CD4-positive, alpha-beta T cell (primary cell): ENCODE data around the gene LPP. TPM values are rescaled to one million over a fixed set of nuclear protein-coding genes. Genes with fewer than 3 reads are reported as not detected.

Experiments used
- ATAC-seq: fragments of 200-7000 bp; cut with Tn5 transposase; one replicate; pipeline ENCODE4 v1.10.0; 2022; ENCODE audit warnings: mild to moderate bottlenecking; ENCODE audit not compliant: poor library complexity
- CTCF ChIA-PET: fragments of 350-600 bp; sonication (Branson Sonifier 250); formaldehyde crosslinking; loops from one replicate; lab custom pipeline; 2021; ENCODE audit warnings: antibody characterized with exemption, inconsistent platforms; lab: Charles Lee
- POLR2A ChIA-PET: fragments of 350-600 bp; sonication (Branson Sonifier 250); formaldehyde crosslinking; loops from one replicate; lab custom pipeline; 2021; ENCODE audit warnings: antibody characterized with exemption, inconsistent platforms; lab: Charles Lee
- DNase-seq, 14 experiments: peaks; one replicate each; pipeline ENCODE4 v3.0.0-alpha.2; 2013 to 2020; ENCODE audit warnings: mixed read lengths in 2 of 14
- H3K27ac ChIP-seq, 2 donors: one replicate each; pipeline versions ENCODE4 v1.5.1 to v1.7.0; 2013; ENCODE audit warnings: low read length in 2 of 2, low read depth in 1 of 2, mild to moderate bottlenecking in 1 of 2
- H3K27me3 ChIP-seq, 2 experiments: 1 replicate in 1 of 2; 2 replicates in 1 of 2; pipeline versions ENCODE4 v1.6.1 to v1.7.0; 2013; ENCODE audit warnings: low read length in 2 of 2, control low read depth in 1 of 2, mild to moderate bottlenecking in 1 of 2, moderate library complexity in 1 of 2; ENCODE audit not compliant: insufficient read depth in 2 of 2, control insufficient read depth in 1 of 2
- H3K36me3 ChIP-seq: one replicate; pipeline ENCODE4 v1.6.1; 2013; ENCODE audit warnings: low read length, control low read depth; ENCODE audit not compliant: insufficient read depth
- H3K4me1 ChIP-seq: one replicate; pipeline ENCODE4 v1.6.1; 2013; ENCODE audit warnings: low read length, control low read depth; ENCODE audit not compliant: insufficient read depth
- H3K4me3 ChIP-seq: one replicate; pipeline ENCODE4 v1.5.1; 2013; ENCODE audit warnings: mild to moderate bottlenecking, low read length, moderate library complexity
- H3K9me3 ChIP-seq, 2 experiments: 1 replicate in 1 of 2; 2 replicates in 1 of 2; pipeline versions ENCODE4 v1.6.1 to v1.7.0; 2013; ENCODE audit warnings: low read length in 2 of 2, mild to moderate bottlenecking in 2 of 2, control low read depth in 1 of 2, moderate library complexity in 1 of 2; ENCODE audit not compliant: control insufficient read depth in 1 of 2, insufficient read depth in 1 of 2
- H3K27ac Mint-ChIP-seq: one replicate; pipeline ENCODE4 v1.8.0; 2020; ENCODE audit warnings: mixed read lengths
- H3K27me3 Mint-ChIP-seq: one replicate; pipeline ENCODE4 v1.8.0; 2021; ENCODE audit warnings: mixed read lengths
- H3K36me3 Mint-ChIP-seq: one replicate; pipeline ENCODE4 v1.8.0; 2021; ENCODE audit warnings: low read depth, mixed read lengths
- H3K4me1 Mint-ChIP-seq: one replicate; pipeline ENCODE4 v1.8.0; 2021; ENCODE audit warnings: low read depth, mixed read lengths
- H3K4me3 Mint-ChIP-seq: one replicate; pipeline ENCODE4 v1.8.0; 2020; ENCODE audit warnings: mild to moderate bottlenecking, mixed read lengths
- H3K9me3 Mint-ChIP-seq: one replicate; pipeline ENCODE4 v1.8.0; 2020; ENCODE audit warnings: mixed read lengths
- CTCF ChIP-seq: fragments of 200-600 bp; IDR thresholded peaks from one replicate; pipeline ENCODE4 v1.8.0; 2022; ENCODE audit warnings: antibody characterized with exemption, mild to moderate bottlenecking
- intact Hi-C, 2 experiments: fragments of 100-400 bp; cut with DNase I in 1 of 2; cut with micrococcal nuclease in 1 of 2; formaldehyde crosslinking; loops; one replicate each; pipeline versions ENCODE4 v1.15.1 to v1.9.0; 2023 to 2025; cut with DNase I, micrococcal nuclease
- total RNA-seq, 174 experiments: library from RNA in 2 of 174; stranded (reverse) in 2 of 174; gene quantifications; one replicate each; pipeline ENCODE4 v1.2.3 and lab custom pipeline; 2021 to 2026

Gene LPP
- total RNA-seq, 2 experiments from 2014 or later: 45.6 to 45.9 TPM

GRCh38 chr3:188286087-188286513 lies 132.1 kb downstream of the LPP start:
- Histone ChIP-seq H3K9me3 (no peaks in the 10 kb centered on the region), H3K36me3 (no peaks in the 10 kb centered on the region), H3K27ac (no peak overlapping the region), H3K27me3 (no peaks in the 10 kb centered on the region), H3K4me1 (peaks cover 11% of the 10 kb centered on the region), H3K4me3 (no peak overlapping the region)
- Mint-ChIP-seq H3K4me3 (no peak overlapping the region), H3K27me3 (no peaks in the 10 kb centered on the region), H3K36me3 (peaks cover 12% of the 10 kb centered on the region), H3K9me3 (no peaks in the 10 kb centered on the region), H3K4me1 (peaks cover 33% of the 10 kb centered on the region), H3K27ac (no peak overlapping the region)
- intact Hi-C loops: no loop called here
- ChIA-PET POLR2A (no interaction called here), CTCF (no interaction called here)
- peak in 1 of 14 experiments; percentile 27 for DNase-seq
- TF ChIP-seq CTCF: no peak
- no peak for ATAC-seq

GRCh38 chr3:188287339-188287738 lies 133.4 kb downstream of the LPP start:
- intact Hi-C loops: no loop called here
- ChIA-PET POLR2A (no interaction called here), CTCF (no interaction called here)
- peaks cover 13% of the 10 kb centered on the region for H3K36me3 Mint-ChIP-seq
- TF ChIP-seq CTCF: no peak
- H3K27me3 Mint-ChIP-seq: no peaks in the 10 kb centered on the region
- Histone ChIP-seq H3K36me3 (no peaks in the 10 kb centered on the region), H3K9me3 (no peaks in the 10 kb centered on the region), H3K27ac (no peak overlapping the region), H3K27me3 (no peaks in the 10 kb centered on the region), H3K4me1 (peaks cover 11% of the 10 kb centered on the region), H3K4me3 (no peak overlapping the region)
- no peaks in the 10 kb centered on the region for H3K9me3 Mint-ChIP-seq
- DNase-seq (no peak), ATAC-seq (no peak)
- H3K4me1 Mint-ChIP-seq: peaks cover 42% of the 10 kb centered on the region
- H3K27ac Mint-ChIP-seq: no peak overlapping the region
- H3K4me3 Mint-ChIP-seq: no peak overlapping the region

GRCh38 chr3:188287762-188288505 lies 134.0 kb downstream of the LPP start:
- POLR2A ChIA-PET: no interaction called here
- intact Hi-C loops: no loop called here
- no peak overlapping the region for H3K4me3 Mint-ChIP-seq

More at GRCh38 chr3:188287762-188288505, 134.0 kb downstream of the LPP start:
- H3K4me1 ChIP-seq: peaks cover 11% of the 10 kb centered on the region
- Mint-ChIP-seq H3K36me3 (peaks cover 13% of the 10 kb centered on the region), H3K4me1 (peaks cover 42% of the 10 kb centered on the region), H3K27ac (no peak overlapping the region), H3K9me3 (no peaks in the 10 kb centered on the region), H3K27me3 (no peaks in the 10 kb centered on the region)
- H3K4me3 ChIP-seq: no peak overlapping the region
- H3K27ac ChIP-seq: no peak overlapping the region
- no peaks in the 10 kb centered on the region for H3K27me3 ChIP-seq
- CTCF ChIA-PET: interaction anchor here (0.6 kb wide), 1 partner anchor 22 kb away, joined by 3 read pairs; no protein-coding TSS in a partner anchor
- no peaks in the 10 kb centered on the region for H3K36me3 ChIP-seq
- H3K9me3 ChIP-seq: no peaks in the 10 kb centered on the region
- DNase-seq (no peak), ATAC-seq (no peak)
- no peak for TF ChIP-seq CTCF
